ENCODE data around the gene PRKRIP1.
"Not testable (repeated sequence)": the region's sequence is repeated elsewhere in the genome, so short reads cannot be mapped to it uniquely, and the experiment has no call there.

The PRKRIP1 gene

GRCh38 chr7:102469972-102470825 is 74.0 kb downstream of the PRKRIP1 start:
- no peak for DNase-seq (ENCODE audit: low read depth)
- 0 out of 2 replicates have a peak, but pooled peaks have one; percentile 2 for TF ChIP-seq CTCF (IDR thresholded peaks at IDR 0.05; ENCODE audit: control insufficient read depth, extremely low read depth, insufficient read depth)

GRCh38 chr7:102471791-102472125 is 75.6 kb downstream of the PRKRIP1 start:
- no peak for DNase-seq (ENCODE audit: low read depth)

More at GRCh38 chr7:102469972-102470825, 74.0 kb downstream of the PRKRIP1 start:
- H3K4me3 ChIP-seq (ENCODE audit: low read depth, low read length): no peak overlapping the region

GRCh38 chr7:102472126-102473041 is 76.2 kb downstream of the PRKRIP1 start:
- no peak overlapping the region for H3K4me3 ChIP-seq (ENCODE audit: low read depth, low read length)
- DNase-seq (ENCODE audit: low read depth): no peak
- TF ChIP-seq CTCF (IDR thresholded peaks at IDR 0.05; ENCODE audit: control insufficient read depth, extremely low read depth, insufficient read depth): no peak

More at GRCh38 chr7:102471791-102472125, 75.6 kb downstream of the PRKRIP1 start:
- TF ChIP-seq CTCF (IDR thresholded peaks at IDR 0.05; ENCODE audit: control insufficient read depth, extremely low read depth, insufficient read depth): no peak
- no peak overlapping the region for H3K4me3 ChIP-seq (ENCODE audit: low read depth, low read length)

- no peak overlapping the region for H3K4me3 ChIP-seq (ENCODE audit: low read depth, low read length)
- no peak for DNase-seq (ENCODE audit: low read depth)
- no peak for TF ChIP-seq CTCF (IDR thresholded peaks at IDR 0.05; ENCODE audit: control insufficient read depth, extremely low read depth, insufficient read depth)
These were observed 77.3 kb downstream of the PRKRIP1 start for GRCh38 chr7:102473271-102473991.

GRCh38 chr7:102474116-102474515 is 78.0 kb downstream of the PRKRIP1 start:
- not testable (repeated sequence) for DNase-seq (ENCODE audit: low read depth); H3K4me3 ChIP-seq (ENCODE audit: low read depth, low read length)

- not testable (repeated sequence) for DNase-seq (ENCODE audit: low read depth); H3K4me3 ChIP-seq (ENCODE audit: low read depth, low read length)
These were observed 78.7 kb downstream of the PRKRIP1 start for GRCh38 chr7:102474736-102475435.
